Measurements from ENCODE around the gene NSUN7.

Gene NSUN7

GRCh38 chr4:40858962-40859361 is 109.2 kb downstream of the NSUN7 start:
- in situ Hi-C loops (cut with HindIII; ENCODE audit: low sequenced_read_pairs) = no loop called here
- no peak for DNase-seq (ENCODE audit: low read depth, low spot score)
- TF ChIP-seq CTCF (IDR thresholded peaks at IDR 0.05; ENCODE audit: low read depth, low read length) = no peak
- H3K4me3 ChIP-seq (ENCODE audit: low read depth, low read length) = no peak overlapping the region

All from astrocyte of the spinal cord (primary cell).